ENCODE data around the gene CLASP1. TPM values are rescaled to one million over a fixed set of nuclear protein-coding genes. Genes with fewer than 3 reads are reported as not detected.
"Not testable (repeated sequence)": the region's sequence is repeated elsewhere in the genome, so short reads cannot be mapped to it uniquely, and the experiment has no call there.

CLASP1 gene
- polyA plus RNA-seq, 4 donors: 38.8 to 49.2 (median 43.4) TPM

- DNase-seq (ENCODE audit: low read depth in 4 of 4, low spot score in 2 of 4): no peak
Measured at GRCh38 chr2:121390082-121390692, 259.1 kb downstream of the CLASP1 start.

GRCh38 chr2:121388371-121388770 is 260.9 kb downstream of the CLASP1 start:
- no peak for DNase-seq (ENCODE audit: low read depth in 4 of 4, low spot score in 2 of 4)

GRCh38 chr2:121387591-121388325 is 261.5 kb downstream of the CLASP1 start:
- no peak for DNase-seq (ENCODE audit: low read depth in 4 of 4, low spot score in 2 of 4)

GRCh38 chr2:121386707-121387106 is 262.6 kb downstream of the CLASP1 start:
- DNase-seq (ENCODE audit: low read depth in 4 of 4, low spot score in 2 of 4): no peak

GRCh38 chr2:121386102-121386501 is 263.2 kb downstream of the CLASP1 start:
- no peak for DNase-seq (ENCODE audit: low read depth in 4 of 4, low spot score in 2 of 4)

GRCh38 chr2:121382744-121383143 is 266.5 kb downstream of the CLASP1 start:
- DNase-seq (ENCODE audit: low read depth in 4 of 4, low spot score in 2 of 4): no peak

- DNase-seq (ENCODE audit: low read depth in 4 of 4, low spot score in 2 of 4): no peak
Measured at GRCh38 chr2:121377646-121378045, 271.6 kb downstream of the CLASP1 start.

GRCh38 chr2:121376535-121377250 is 272.6 kb downstream of the CLASP1 start:
- no peak for DNase-seq (ENCODE audit: low read depth in 4 of 4, low spot score in 2 of 4)

- no peak for DNase-seq (ENCODE audit: low read depth in 4 of 4, low spot score in 2 of 4)
Measured at GRCh38 chr2:121375621-121376159, 273.6 kb downstream of the CLASP1 start.

GRCh38 chr2:121374412-121375075 is 274.7 kb downstream of the CLASP1 start:
- not testable (repeated sequence) for DNase-seq (ENCODE audit: low read depth in 4 of 4, low spot score in 2 of 4)

- DNase-seq (ENCODE audit: low read depth in 4 of 4, low spot score in 2 of 4): no peak
Measured at GRCh38 chr2:121372721-121373353, 276.4 kb downstream of the CLASP1 start.

- DNase-seq (ENCODE audit: low read depth in 4 of 4, low spot score in 2 of 4): no peak
Measured at GRCh38 chr2:121372082-121372481, 277.2 kb downstream of the CLASP1 start.

- no peak for DNase-seq (ENCODE audit: low read depth in 4 of 4, low spot score in 2 of 4)
Measured at GRCh38 chr2:121368836-121369235, 280.4 kb downstream of the CLASP1 start.

GRCh38 chr2:121368155-121368554 is 281.1 kb downstream of the CLASP1 start:
- no peak for DNase-seq (ENCODE audit: low read depth in 4 of 4, low spot score in 2 of 4)

GRCh38 chr2:121367246-121367900 is 281.9 kb downstream of the CLASP1 start:
- no peak for DNase-seq (ENCODE audit: low read depth in 4 of 4, low spot score in 2 of 4)

GRCh38 chr2:121366040-121366439 is 283.2 kb downstream of the CLASP1 start:
- DNase-seq (ENCODE audit: low read depth in 4 of 4, low spot score in 2 of 4): no peak

- no peak for DNase-seq (ENCODE audit: low read depth in 4 of 4, low spot score in 2 of 4)
Measured at GRCh38 chr2:121365061-121365460, 284.2 kb downstream of the CLASP1 start.

- DNase-seq (ENCODE audit: low read depth in 4 of 4, low spot score in 2 of 4): no peak
Measured at GRCh38 chr2:121363632-121364420, 285.4 kb downstream of the CLASP1 start.

- DNase-seq (ENCODE audit: low read depth in 4 of 4, low spot score in 2 of 4): no peak
Measured at GRCh38 chr2:121362774-121363173, 286.5 kb downstream of the CLASP1 start.
